Tibial nerve (tissue), 4 donors: ENCODE measurements around the gene SLC27A3. TPM values are rescaled to one million over a fixed set of nuclear protein-coding genes. Genes with fewer than 3 reads are reported as not detected.

Experiments
- DNase-seq, 2 donors: peaks; one replicate each; pipeline ENCODE4 v3.0.0-alpha.2; 2019; ENCODE audit warnings: low spot score in 2 of 2
- H3K27ac ChIP-seq, 4 donors: fragments of 200-600 bp; sonication (generic) in 3 of 4; one replicate each; pipeline ENCODE4 v1.5.1; 2017 to 2019; ENCODE audit warnings: mild to moderate bottlenecking in 1 of 4
- H3K27me3 ChIP-seq, 2 donors: fragments of 200-600 bp; sonication (generic) in 1 of 2; one replicate each; pipeline versions ENCODE4 v1.5.1 to v1.6.0; 2017 to 2019
- H3K36me3 ChIP-seq, 3 donors: fragments of 200-600 bp; sonication (generic); one replicate each; pipeline ENCODE4 v1.5.1; 2018 to 2019
- H3K4me1 ChIP-seq, 4 donors: fragments of 200-600 bp; sonication (generic) in 3 of 4; one replicate each; pipeline ENCODE4 v1.5.1; 2017 to 2019
- H3K4me3 ChIP-seq, 4 donors: fragments of 200-600 bp; sonication (generic) in 3 of 4; one replicate each; pipeline ENCODE4 v1.5.1; 2017 to 2019; ENCODE audit warnings: mild to moderate bottlenecking in 1 of 4, moderate library complexity in 1 of 4
- H3K9me3 ChIP-seq, 4 donors: fragments of 200-600 bp; sonication (generic) in 3 of 4; one replicate each; pipeline ENCODE4 v1.5.1; 2017 to 2019
- EP300 ChIP-seq, 2 donors: sonication (generic); formaldehyde crosslinking; IDR thresholded peaks; one replicate each; pipeline ENCODE4 v1.6.1; 2017; ENCODE audit warnings: antibody characterized with exemption in 2 of 2, mild to moderate bottlenecking in 1 of 2
- POLR2A ChIP-seq, 2 donors: fragments of 450-650 bp; IDR thresholded peaks; one replicate each; pipeline ENCODE4 v1.6.1; 2017; ENCODE audit warnings: antibody characterized with exemption in 2 of 2, mild to moderate bottlenecking in 2 of 2, moderate library complexity in 2 of 2
- WGBS, 2 donors: methylation state at CpG; one replicate each; pipeline ENCODE4 v1.1.5; 2018; 5-methylcytosine and 5-hydroxymethylcytosine counted together
- total RNA-seq, 4 donors: library from RNA; depleted of rRNA; stranded (reverse); fragments of >200 nt; gene quantifications; one replicate each; pipeline ENCODE4 v1.1.0, GENCODE V29; 2016
- TF ChIP-seq, protein P1 (sequence below), 5 experiments: fragments of 200-600 bp in 3 of 5; fragments of 450-650 bp in 2 of 5; sonication (generic) in 3 of 5; IDR thresholded peaks; one replicate each; pipeline ENCODE4 v1.5.1; 2016 to 2019; ENCODE audit warnings: antibody characterized with exemption in 5 of 5, mild to moderate bottlenecking in 3 of 5, moderate library complexity in 2 of 5

The SLC27A3 gene
- total RNA-seq, 4 donors from 2014 or later: 38.5 to 89.4 (median 59.2) TPM

DNA sequence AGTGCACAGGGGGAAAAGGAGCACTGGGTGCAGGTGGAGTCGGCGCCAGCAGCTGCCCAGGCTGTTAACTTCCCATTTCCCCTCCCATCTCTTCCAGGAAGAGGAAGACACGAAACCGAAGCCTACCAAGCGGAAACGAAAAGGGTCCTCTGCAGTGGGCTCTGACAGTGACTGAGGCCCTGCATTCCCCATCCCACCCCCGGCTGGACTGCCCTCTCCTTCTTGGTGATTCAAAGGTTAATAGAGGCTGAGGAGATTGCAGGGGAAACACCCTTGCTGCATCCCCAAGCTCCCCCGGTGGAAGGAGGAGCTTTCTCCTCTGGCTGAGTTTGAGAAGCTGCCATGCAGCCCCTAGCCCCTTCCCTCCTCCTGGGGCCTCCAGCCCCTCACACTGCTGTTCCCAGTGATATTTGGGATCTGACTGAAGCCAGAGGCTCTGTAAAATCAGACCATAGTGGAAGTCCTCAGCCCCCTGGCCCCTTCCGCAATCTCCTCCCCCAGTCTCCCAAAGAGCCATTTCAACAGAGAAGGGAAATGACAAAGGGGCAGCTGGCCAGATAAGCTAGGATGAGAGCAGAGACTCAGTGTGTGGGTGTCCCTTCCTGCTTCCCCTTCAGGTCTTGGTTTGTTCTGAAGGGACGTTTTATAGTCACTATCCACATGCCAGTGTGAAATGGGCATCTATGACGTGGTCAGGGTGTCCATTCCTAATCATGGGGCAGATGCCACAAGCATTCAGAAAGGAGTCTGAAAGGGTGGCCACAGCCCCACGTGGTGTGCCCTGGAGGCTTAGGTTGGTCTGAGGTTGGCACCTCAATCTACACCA, 1.9 kb upstream of the SLC27A3 start:
- Histone ChIP-seq H3K27me3 (no peaks in the 10 kb centered on the region), H3K4me1 (peaks cover 0 to 69% (median 29%) of the 10 kb centered on the region in 4 donors), H3K4me3 (no peak overlapping the region), H3K36me3 (peaks cover 0 to 61% (median 0%) of the 10 kb centered on the region in 3 donors), H3K27ac (peak overlapping the region in 2 of 4 donors; percentile 86 to 89), H3K9me3 (no peaks in the 10 kb centered on the region)
- no peak for DNase-seq
- 53 to 59% methylated on average over 11 to 12 of the region's 12 CpGs for WGBS, 2 donors
- TF ChIP-seq POLR2A (IDR thresholded peaks at IDR 0.05): no peak
- peak in 1 of 2 donors; percentile 18 for TF ChIP-seq EP300 (IDR thresholded peaks at IDR 0.05)

GRCh38 chr1:153774026-153774595, 1.1 kb upstream of the SLC27A3 start:
- H3K27me3 ChIP-seq: no peaks in the 10 kb centered on the region
- peak overlapping the region in 3 of 4 donors; percentile 86 to 89 (median 86) for H3K27ac ChIP-seq
- H3K9me3 ChIP-seq: no peaks in the 10 kb centered on the region
- TF ChIP-seq EP300 (IDR thresholded peaks at IDR 0.05): no peak
- TF ChIP-seq, protein P1, sequence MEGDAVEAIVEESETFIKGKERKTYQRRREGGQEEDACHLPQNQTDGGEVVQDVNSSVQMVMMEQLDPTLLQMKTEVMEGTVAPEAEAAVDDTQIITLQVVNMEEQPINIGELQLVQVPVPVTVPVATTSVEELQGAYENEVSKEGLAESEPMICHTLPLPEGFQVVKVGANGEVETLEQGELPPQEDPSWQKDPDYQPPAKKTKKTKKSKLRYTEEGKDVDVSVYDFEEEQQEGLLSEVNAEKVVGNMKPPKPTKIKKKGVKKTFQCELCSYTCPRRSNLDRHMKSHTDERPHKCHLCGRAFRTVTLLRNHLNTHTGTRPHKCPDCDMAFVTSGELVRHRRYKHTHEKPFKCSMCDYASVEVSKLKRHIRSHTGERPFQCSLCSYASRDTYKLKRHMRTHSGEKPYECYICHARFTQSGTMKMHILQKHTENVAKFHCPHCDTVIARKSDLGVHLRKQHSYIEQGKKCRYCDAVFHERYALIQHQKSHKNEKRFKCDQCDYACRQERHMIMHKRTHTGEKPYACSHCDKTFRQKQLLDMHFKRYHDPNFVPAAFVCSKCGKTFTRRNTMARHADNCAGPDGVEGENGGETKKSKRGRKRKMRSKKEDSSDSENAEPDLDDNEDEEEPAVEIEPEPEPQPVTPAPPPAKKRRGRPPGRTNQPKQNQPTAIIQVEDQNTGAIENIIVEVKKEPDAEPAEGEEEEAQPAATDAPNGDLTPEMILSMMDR (IDR thresholded peaks at IDR 0.05): no peak
- TF ChIP-seq POLR2A (IDR thresholded peaks at IDR 0.05): no peak
- WGBS, 2 donors: 54 to 64% methylated on average over 5 to 8 of the region's 8 CpGs
- H3K36me3 ChIP-seq: peaks cover 0 to 59% (median 0%) of the 10 kb centered on the region in 3 donors
- peaks cover 0 to 69% (median 29%) of the 10 kb centered on the region in 4 donors for H3K4me1 ChIP-seq
- peak overlapping the region in 1 of 4 donors; percentile 87 for H3K4me3 ChIP-seq
- DNase-seq: no peak

- 0 to 2% methylated on average over 23 to 34 of the region's 83 CpGs for WGBS, 2 donors
These were observed 486 bp downstream of the SLC27A3 start for GRCh38 chr1:153775458-153776327.

GRCh38 chr1:153776352-153776751, 1.1 kb downstream of the SLC27A3 start:
- no peak for DNase-seq
- Histone ChIP-seq H3K36me3 (peaks cover 0 to 44% (median 0%) of the 10 kb centered on the region in 3 donors), H3K27me3 (no peaks in the 10 kb centered on the region), H3K9me3 (no peaks in the 10 kb centered on the region), H3K4me1 (peaks cover 0 to 57% (median 29%) of the 10 kb centered on the region in 4 donors), H3K27ac (peak overlapping the region; percentile 35 to 89 (median 86)), H3K4me3 (peak overlapping the region; percentile 65 to 96 (median 86))
- 65 to 80% methylated on average over 4 to 10 of the region's 10 CpGs for WGBS, 2 donors
- TF ChIP-seq POLR2A (IDR thresholded peaks at IDR 0.05) (no peak), EP300 (IDR thresholded peaks at IDR 0.05) (no peak)
- TF ChIP-seq, protein P1 (IDR thresholded peaks at IDR 0.05): no peak

More at GRCh38 chr1:153775458-153776327, 486 bp downstream of the SLC27A3 start:
- peak overlapping the region; percentile 65 to 96 (median 86) for H3K4me3 ChIP-seq
- H3K36me3 ChIP-seq: peaks cover 0 to 51% (median 0%) of the 10 kb centered on the region in 3 donors
- peak in 1 of 2 donors; percentile 45 for TF ChIP-seq POLR2A (IDR thresholded peaks at IDR 0.05)
- TF ChIP-seq, protein P1 (IDR thresholded peaks at IDR 0.05): peak in 1 of 5 experiments; percentile 23
- peak in 1 of 2 donors; percentile 16 for TF ChIP-seq EP300 (IDR thresholded peaks at IDR 0.05)
- DNase-seq: peak; percentile 69 to 76
- no peaks in the 10 kb centered on the region for H3K9me3 ChIP-seq
- no peaks in the 10 kb centered on the region for H3K27me3 ChIP-seq
- H3K4me1 ChIP-seq: peaks cover 0 to 63% (median 29%) of the 10 kb centered on the region in 4 donors
- H3K27ac ChIP-seq: peak overlapping the region; percentile 35 to 89 (median 86)

- Histone ChIP-seq H3K27ac (peak overlapping the region in 2 of 4 donors; percentile 86 to 89), H3K4me3 (peak overlapping the region in 2 of 4 donors; percentile 87 to 96), H3K27me3 (no peaks in the 10 kb centered on the region), H3K9me3 (no peaks in the 10 kb centered on the region), H3K36me3 (peaks cover 0 to 38% (median 0%) of the 10 kb centered on the region in 3 donors), H3K4me1 (peaks cover 0 to 55% (median 29%) of the 10 kb centered on the region in 4 donors)
- WGBS, 2 donors: 91 to 95% methylated on average over 10 of the region's 10 CpGs
- TF ChIP-seq POLR2A (IDR thresholded peaks at IDR 0.05) (no peak), EP300 (IDR thresholded peaks at IDR 0.05) (no peak)
- TF ChIP-seq, protein P1 (IDR thresholded peaks at IDR 0.05): no peak
- no peak for DNase-seq
These were observed 1.7 kb downstream of the SLC27A3 start for GRCh38 chr1:153776845-153777370.
